Ishikawa (cell line): ENCODE results near the gene CSKMT.

Experiments used
- CEBPB ChIP-seq: IDR thresholded peaks from 2 replicates; pipeline ENCODE4 v1.6.1; 2012
- CREB1 ChIP-seq: IDR thresholded peaks from 2 replicates; pipeline ENCODE4 v1.6.1; 2012; ENCODE audit warnings: low read depth
- EGR1 ChIP-seq: IDR thresholded peaks from 2 replicates; pipeline ENCODE4 v1.6.1; 2012
- EP300 ChIP-seq: IDR thresholded peaks from 2 replicates; pipeline ENCODE4 v1.6.1; 2012; ENCODE audit warnings: borderline replicate concordance
- FOXM1 ChIP-seq: IDR thresholded peaks from 2 replicates; pipeline ENCODE4 v1.6.1; 2012; ENCODE audit warnings: low read depth, borderline replicate concordance
- MAX ChIP-seq: IDR thresholded peaks from 2 replicates; pipeline ENCODE4 v1.6.1; 2012
- NFIC ChIP-seq: IDR thresholded peaks from 2 replicates; pipeline ENCODE4 v1.6.1; 2012
- RAD21 ChIP-seq: IDR thresholded peaks from 2 replicates; pipeline ENCODE4 v1.6.1; 2012; ENCODE audit warnings: low read depth
- REST ChIP-seq: IDR thresholded peaks from 2 replicates; pipeline ENCODE4 v1.6.1; 2012; ENCODE audit warnings: low read depth, mild to moderate bottlenecking
- TAF1 ChIP-seq: IDR thresholded peaks from 2 replicates; pipeline ENCODE4 v1.6.1; 2012; ENCODE audit warnings: low read depth, mild to moderate bottlenecking
- TCF12 ChIP-seq: IDR thresholded peaks from 2 replicates; pipeline ENCODE4 v1.6.1; 2012; ENCODE audit warnings: low read depth
- TEAD4 ChIP-seq: IDR thresholded peaks from 2 replicates; pipeline ENCODE4 v1.6.1; 2012
- USF1 ChIP-seq: IDR thresholded peaks from 2 replicates; pipeline ENCODE4 v1.6.1; 2012
- YY1 ChIP-seq: IDR thresholded peaks from 2 replicates; pipeline ENCODE4 v1.6.1; 2012; ENCODE audit warnings: low read depth
- ZBTB7A ChIP-seq: IDR thresholded peaks from 2 replicates; pipeline ENCODE4 v1.6.1; 2012; ENCODE audit warnings: low read depth

CSKMT gene

GRCh38 chr11:62712861-62713260 is 47.7 kb downstream of the CSKMT start:
- TF ChIP-seq RAD21 (no peak), CREB1 (no peak), TEAD4 (no peak)

GRCh38 chr11:62713343-62713742 is 48.2 kb downstream of the CSKMT start:
- TF ChIP-seq REST (no peak), MAX (no peak)

- TF ChIP-seq NFIC = no peak
- no peak for TF ChIP-seq USF1
- TF ChIP-seq CREB1 = no peak
- no peak for TF ChIP-seq EP300
- TF ChIP-seq TAF1 = no peak
- TF ChIP-seq YY1 = no peak
- TF ChIP-seq TCF12 = no peak
- no peak for TF ChIP-seq EGR1
- no peak for TF ChIP-seq REST
Observed at GRCh38 chr11:62715150-62716130, 50.3 kb downstream of the CSKMT start.

GRCh38 chr11:62716206-62716605 is 51.1 kb downstream of the CSKMT start:
- no peak for TF ChIP-seq FOXM1
- TF ChIP-seq REST = no peak
- TF ChIP-seq CREB1 = no peak
- no peak for TF ChIP-seq NFIC
- no peak for TF ChIP-seq EP300
- no peak for TF ChIP-seq RAD21
- no peak for TF ChIP-seq TCF12
- no peak for TF ChIP-seq EGR1
- no peak for TF ChIP-seq YY1
- TF ChIP-seq TAF1 = no peak
- TF ChIP-seq ZBTB7A = no peak
- no peak for TF ChIP-seq MAX
- TF ChIP-seq USF1 = no peak
- TF ChIP-seq CEBPB = no peak
- no peak for TF ChIP-seq TEAD4

GRCh38 chr11:62716816-62717215 is 51.7 kb downstream of the CSKMT start:
- TF ChIP-seq FOXM1 (no peak), NFIC (no peak), CEBPB (no peak), TEAD4 (no peak), YY1 (no peak), MAX (no peak), TCF12 (no peak), ZBTB7A (no peak), RAD21 (no peak), EP300 (no peak), TAF1 (no peak), REST (no peak), EGR1 (no peak), USF1 (no peak), CREB1 (no peak)
